GM19452 (cell line): ENCODE data around the gene TANGO6.
"Not testable (repeated sequence)": the region's sequence is repeated elsewhere in the genome, so short reads cannot be mapped to it uniquely, and the experiment has no call there.

Experiments
- ATAC-seq: cut with Tn5 transposase; IDR thresholded peaks from one replicate; pipeline ENCODE4 v1.9.1; 2021; ENCODE audit not compliant: unreplicated experiment

Gene TANGO6

DNA sequence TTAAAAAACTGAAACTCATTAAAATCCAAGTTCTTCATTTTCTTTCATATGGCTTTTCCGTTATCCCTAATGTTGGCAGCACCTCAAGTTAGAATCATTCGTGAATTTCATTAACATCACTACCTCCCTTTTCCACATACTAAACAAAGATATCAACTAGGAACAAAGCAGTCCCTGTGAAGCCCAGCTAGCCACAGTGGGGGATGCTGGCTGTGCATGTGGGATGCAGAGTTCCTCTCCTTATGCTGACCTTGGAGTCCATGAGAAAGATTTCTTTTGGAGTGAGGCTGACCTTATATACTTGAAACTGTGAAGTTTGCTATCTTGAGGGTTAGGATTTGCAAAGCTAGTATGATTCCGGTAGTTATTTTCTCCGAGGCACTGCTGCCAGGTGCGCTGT, 117.6 kb downstream of the TANGO6 start:
- no peak for ATAC-seq

DNA sequence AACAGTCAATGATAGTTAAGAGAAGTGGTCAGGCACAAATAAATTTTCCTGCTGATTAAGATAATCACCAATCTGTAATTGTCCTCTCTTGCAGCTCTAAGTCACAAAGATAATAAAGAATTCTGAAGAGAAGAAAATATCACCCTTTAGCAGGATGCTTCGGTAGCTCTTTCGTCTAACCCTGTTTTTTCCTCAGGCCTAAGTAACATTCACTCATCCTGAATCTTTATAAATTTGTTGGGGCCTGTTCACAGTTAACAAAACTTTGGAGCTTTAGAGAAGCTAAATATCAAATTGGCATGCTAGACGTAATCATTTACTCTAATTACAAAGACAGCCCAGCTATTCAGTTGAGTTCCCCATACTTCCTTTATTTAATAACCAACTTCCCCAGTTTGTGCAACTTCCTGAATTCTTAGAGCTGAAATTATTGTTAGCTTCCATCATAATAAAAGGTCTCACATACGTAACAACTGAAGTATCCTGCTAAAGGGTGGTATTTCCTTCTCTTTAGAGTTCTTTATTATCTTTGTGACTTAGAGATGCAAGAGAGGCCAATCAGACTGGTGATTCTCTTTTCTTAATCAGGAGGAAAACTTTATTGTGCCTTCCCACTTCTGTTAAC, 118.6 kb downstream of the TANGO6 start:
- no peak for ATAC-seq

DNA sequence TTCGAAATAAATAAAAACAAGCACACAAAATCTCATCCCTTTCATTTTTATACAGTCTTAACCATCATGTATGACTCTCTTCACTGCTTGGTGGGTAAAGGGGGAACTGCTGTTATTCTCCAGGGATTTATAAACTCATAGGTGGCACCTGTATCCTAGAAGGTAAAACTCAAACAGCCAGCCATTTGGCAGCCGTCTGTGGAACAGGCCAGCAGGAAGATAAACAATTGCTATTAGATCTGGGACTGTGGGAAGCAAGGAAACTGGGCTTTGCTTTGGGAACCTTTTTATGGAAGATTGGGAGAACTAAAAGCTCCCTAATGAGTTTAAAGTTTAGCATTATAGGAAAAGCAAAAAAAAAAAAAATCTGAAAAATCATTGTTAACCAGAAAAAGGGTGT, 126.0 kb downstream of the TANGO6 start:
- ATAC-seq: no peak

DNA sequence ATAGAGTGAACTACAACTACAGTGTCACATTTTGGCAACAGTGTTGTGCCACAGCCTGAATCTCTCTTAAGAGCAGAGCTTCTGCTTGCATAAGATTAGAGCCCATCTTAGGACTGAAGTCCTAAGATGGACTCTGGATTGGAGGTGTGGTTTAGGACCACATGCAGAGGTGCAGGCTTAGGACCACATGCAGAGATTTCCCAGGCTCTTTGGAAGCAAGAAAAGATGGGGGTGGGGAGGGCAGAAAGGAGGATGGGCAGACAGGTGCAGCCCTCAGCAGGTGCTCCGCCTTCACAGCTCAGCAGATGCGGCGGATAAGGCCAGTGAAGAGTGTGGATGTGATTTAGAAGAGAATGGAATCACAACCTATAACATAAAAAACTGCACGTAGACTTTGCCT, 128.7 kb downstream of the TANGO6 start:
- ATAC-seq: no peak

DNA sequence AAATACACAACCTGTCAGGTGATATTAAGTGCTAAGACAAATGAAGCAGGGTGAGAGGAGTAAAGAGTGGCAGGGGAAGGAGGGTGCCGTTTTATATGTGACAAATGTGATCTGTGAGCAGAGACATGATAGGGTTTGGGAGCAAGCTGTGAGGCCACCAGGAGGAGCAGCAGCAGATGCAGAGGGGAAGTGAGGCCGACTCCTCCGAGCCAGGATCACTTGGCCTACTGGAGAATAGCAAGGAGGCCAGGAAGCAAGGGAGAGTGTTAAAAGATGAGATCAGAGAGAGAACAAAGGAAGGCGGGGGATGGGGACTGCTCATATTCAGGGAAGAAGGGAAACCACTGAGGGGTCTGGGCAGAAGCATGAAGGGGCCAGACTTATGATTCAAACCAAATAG, 129.4 kb downstream of the TANGO6 start:
- ATAC-seq: no peak

DNA sequence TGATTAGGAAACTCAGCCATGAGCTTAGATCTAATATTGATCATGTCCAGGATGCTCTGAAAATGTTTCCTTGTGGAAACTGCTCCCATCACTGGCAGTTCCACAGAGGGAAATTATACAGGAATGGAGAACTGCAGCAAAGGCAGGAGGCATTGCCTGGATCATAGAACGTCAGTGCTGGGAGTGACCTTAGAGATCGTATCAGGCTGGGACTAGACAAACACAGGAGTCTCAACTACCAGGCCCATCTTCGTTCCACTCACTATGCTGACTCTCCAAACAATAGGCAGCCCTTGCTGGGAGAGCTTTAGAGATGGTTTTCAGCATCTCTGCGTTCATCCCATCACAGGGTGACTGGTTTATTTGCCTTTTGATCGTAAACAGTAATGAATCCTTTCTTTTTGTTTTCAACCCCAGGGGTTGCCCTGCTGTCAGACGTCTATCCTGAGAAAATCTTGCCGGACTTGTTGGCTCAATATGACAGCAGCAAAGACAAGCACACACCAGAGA, 130.3 kb downstream of the TANGO6 start:
- no peak for ATAC-seq

DNA sequence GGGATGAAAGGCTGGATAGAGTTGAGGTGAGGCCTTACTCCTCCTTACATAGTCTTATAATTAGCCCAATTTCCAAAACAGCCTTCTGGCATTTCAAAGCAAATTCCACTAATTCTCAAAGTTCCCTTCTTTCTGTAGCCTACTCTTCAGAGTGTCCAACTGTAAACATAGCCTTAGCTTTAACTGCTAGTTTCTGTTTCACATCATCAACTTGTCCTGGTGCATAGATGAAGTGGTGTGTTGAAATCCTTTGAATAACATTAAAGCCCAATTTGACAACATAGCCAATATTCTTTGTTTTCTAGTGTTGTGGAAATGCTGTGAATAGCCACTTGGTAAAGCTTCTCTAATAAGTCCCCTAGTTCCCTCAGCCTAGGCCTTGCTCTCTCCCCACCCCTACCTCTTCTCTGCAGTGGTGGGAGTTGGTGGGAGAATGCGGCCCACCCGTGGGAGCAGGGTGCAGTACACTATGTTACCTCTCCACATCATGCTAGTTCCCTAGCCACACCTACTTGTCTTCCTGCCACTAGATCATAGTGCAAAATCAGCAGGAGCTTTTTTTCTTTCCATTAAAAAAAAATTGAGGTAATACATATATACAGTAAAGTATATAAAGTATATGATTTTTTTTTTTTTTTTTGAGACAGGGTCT, 135.1 kb downstream of the TANGO6 start:
- ATAC-seq: no peak

DNA sequence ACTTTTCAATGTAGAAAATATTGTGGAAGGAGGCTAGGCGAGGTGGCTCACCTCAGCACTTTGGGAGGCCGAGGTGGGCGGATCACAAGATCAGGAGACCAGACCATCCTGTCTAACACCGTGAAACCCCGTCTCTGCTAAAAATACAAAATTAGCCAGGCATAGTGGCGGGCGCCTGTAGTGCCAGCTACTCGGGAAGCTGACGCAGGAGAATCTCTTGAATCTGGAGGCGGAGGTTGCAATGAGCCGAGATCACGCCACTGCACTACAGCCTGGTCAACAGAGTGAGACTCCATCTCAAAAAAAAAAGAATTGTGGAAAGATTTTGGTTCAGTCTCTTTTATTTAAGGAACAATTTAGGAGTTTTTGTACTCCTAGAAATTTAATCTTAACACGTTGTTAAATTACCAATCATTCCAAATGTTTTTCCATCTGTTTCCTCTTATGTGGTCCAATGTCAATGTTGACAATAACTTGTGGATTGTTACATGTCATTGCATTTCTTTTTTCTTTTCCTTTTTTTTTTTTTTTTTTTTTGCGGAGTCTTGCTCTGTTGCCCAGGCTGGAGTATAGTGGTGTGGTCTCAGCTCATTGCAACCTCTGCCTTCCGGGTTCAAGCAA, 137.5 kb downstream of the TANGO6 start:
- ATAC-seq: no peak

DNA sequence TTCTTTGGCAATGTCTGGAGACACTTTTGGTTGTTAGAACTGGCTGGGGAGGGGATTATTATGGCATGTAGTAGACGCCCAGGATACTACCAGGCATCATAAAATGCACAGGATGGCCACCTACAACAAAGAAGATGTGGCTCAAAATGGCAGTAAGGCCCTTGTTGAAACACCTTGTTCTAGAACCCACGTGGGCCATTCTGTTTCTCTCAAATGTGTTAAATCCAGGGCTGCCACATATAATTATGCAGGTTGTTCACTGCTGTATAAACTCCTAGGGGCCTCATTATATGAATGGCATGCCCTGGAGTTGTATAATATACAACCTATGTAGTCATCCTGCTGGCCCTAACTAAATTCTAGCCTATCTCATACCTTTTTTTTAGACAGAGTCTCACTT, 138.6 kb downstream of the TANGO6 start:
- no peak for ATAC-seq

DNA sequence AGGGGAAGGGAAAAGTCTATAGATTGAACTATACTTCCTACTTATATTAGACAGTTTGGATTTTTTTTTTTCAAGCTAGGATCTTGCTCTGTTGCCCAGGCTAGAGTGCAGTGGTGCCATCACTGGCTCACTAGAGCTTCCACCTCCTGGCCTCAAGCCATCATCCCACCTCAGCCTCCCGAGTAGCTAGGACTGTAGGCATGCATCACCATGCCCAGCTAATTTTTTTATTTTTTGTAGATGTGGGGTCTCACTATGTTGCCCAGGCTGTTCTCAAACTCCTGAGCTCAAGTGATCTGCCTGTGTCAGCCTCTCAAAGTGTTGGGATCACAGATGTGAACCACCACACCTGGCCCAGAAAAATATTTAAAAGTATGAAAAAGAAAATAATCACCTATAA, 141.1 kb downstream of the TANGO6 start:
- ATAC-seq: no peak

DNA sequence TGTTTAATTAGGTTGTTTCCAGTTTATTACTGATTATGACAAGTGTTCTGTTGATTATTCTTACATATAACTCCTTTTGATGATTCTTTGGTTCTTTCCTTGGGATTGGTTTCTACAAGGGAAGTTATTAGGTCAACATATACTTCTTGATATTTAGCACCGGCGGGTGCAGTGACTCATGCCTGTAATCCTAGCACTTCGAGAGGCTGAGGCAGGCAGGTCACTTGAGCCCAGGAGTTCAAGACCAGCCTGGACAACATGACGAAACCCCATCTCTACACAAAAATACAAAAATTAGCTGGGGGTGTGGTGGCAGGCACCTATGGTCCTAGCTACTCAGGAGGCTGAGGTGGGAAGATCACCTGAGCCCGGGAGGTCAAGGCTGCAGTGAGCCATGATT, 141.9 kb downstream of the TANGO6 start:
- ATAC-seq: no peak

DNA sequence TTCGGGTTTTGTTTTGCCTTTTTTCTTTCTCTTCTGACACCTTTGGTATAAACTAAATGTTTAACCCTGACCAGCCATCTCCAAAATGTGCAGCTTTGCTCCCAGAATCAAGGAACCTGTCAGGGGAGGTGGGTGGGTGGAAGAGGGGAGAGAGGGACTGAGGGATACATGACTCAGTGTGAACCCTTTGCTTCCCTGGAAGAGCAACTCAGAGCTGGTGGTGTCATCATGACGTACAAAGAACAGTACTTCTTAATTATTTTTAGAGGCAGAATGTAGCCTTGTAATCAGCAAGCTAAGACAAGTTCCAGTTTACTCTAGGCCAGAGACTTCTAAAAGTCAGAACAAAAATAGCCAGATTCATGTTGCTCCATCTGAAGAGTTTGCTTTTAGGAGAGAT, 142.5 kb downstream of the TANGO6 start:
- ATAC-seq: no peak

DNA sequence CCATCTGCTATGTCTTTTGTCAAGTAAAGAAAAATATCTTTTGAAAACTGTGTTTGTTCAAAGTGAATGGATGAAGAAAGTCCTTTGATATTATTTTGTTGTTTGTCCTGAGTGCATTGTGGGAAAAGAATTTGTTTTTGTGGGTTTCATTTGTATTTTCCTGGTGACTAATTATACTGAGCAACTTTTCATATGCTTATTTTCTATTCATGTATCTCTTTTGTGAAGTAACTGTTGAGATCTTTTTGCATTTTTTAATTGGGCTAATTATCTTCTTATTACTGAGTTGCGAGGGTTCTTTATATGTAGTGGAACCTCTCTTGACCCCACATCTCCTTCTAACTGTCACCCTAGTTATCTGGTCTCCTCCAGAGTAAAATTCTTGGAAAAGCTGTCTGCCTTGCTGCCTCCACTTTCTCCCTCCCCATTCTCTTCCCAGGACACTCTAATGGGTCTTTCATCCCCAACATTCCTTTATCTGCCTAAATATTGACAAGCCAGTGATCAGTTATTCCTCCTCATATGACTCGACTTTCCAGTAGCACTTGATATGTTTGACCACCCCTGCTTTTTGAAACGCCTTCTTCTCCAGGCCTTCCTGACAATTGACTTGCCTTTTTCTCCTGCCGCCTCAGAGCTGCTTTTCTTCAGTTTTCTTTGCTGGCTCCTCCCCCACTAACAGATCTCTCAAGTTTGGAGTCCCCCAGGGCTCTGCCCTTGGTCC, 144.6 kb downstream of the TANGO6 start:
- no peak for ATAC-seq

DNA sequence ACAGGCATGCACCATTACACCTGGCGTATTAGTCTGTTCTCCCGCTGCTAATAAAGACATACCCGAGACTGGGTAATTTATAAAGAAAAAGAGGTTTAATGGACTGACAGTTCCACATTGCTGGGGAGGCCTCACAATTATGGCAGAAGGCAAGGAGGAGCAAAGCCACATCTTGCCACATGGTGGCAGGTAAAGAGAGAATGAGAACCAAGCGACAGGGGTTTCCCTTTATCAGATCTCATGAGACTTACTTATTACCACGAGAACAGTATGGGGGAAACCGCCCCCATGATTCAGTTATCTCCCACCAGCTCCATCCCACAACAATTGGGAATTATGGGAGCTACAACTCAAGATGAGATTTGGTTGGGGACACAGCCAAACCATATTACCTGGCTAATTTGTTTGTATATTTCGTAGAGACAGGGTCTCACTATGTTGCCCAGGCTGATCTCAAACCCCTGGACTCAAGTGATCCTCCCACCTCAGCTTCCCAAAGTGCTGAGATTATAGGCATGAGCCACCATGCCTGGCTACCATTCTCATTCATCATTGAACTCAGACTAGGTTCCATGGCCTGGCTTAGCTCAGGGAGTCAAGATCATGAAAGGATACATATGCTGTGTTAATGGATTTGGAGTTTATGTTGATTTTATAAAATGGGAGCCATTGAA, 147.0 kb downstream of the TANGO6 start:
- ATAC-seq: not testable (repeated sequence)

DNA sequence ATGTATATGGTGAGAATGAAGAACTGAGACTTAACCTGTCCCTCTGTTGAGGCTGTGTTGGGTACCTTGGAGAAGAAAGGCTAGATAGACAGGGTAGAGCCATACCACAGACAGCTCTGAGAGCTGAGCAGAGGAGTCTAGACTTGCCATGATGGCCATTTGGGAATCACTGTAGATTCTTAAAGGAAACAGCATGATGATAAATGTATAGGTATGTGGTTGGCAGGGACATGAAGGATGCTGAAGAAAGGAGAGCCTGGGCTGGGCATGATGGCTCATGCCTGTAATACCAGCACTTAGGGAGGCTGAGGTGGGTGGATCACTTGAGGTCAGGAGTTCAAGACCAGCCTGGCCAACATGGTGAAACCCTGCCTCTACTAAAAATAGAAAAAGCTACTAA, 147.7 kb downstream of the TANGO6 start:
- no peak for ATAC-seq

DNA sequence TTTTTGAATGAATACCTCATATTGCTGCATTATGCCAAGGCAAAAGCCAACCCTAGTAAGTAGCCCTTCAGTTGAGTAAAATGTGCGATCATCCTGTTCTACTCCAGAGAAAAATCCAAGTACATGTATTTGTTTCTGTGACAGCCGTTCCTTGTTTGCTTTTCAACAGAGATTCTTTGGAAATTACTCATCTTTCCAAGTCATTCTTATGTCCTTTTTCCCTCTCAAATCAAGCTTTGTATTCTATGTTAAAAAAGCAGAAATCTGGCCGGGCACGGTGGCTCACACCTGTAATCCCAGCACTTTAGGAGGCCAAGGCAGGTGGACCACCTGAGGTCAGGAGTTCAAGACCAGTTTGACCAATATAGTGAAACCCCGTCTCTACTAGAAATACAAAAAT, 149.2 kb downstream of the TANGO6 start:
- no peak for ATAC-seq

DNA sequence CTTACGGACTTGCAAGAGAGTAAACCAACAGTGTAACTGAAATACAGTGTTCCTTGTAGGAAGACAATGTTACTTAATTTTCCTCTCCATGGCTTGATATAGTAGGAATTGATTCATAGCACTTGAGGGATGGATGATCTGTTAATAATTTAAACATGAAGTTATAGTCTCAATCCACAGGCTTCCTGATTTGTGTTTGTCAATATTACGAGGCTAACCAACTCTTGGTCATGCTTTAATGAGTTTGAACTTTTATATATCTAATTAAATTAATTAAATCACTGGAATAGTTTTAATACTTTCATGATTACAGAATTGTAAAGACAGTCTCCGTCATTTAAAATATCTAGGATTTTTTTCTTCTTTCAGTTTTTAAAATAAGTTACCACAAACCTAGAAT, 150.1 kb downstream of the TANGO6 start:
- ATAC-seq: no peak

DNA sequence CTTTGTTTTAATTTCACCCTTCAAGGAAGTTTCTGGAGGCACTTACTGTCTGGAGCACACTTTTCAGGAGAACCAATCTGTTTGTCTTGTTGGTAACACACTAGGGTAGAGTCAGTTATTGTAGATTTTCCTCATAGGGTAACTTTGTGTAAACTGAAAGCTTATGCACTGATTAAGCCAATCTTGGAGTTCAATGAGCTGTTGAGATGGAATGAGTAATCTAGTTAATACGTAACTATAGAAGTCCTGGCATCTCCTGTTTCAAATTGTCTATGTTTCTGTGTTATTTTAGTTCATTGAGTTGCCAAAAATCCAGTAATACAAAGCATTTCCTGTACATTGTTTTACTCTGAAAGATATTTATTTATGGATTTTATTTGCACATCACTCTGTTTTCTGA, 150.6 kb downstream of the TANGO6 start:
- ATAC-seq: no peak

DNA sequence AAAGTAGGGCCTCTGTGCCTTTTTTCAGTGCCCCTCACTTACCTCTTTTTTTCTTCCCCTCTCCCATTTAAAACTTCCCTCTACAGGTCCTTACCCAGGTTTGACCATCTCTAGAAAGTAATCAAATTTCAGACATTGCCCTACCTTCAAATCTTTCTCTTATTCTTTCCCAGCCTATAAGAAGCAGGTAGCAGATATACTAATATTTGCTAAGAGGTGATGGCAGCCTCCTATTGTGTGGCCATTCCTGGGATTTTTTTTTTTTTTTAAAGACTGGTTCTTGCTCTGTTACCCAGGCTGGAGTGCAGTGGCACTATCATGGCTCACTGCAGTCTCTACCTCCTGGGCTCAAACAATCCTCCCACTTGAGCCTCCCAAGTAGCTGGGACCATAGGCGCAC, 151.0 kb downstream of the TANGO6 start:
- ATAC-seq: no peak

DNA sequence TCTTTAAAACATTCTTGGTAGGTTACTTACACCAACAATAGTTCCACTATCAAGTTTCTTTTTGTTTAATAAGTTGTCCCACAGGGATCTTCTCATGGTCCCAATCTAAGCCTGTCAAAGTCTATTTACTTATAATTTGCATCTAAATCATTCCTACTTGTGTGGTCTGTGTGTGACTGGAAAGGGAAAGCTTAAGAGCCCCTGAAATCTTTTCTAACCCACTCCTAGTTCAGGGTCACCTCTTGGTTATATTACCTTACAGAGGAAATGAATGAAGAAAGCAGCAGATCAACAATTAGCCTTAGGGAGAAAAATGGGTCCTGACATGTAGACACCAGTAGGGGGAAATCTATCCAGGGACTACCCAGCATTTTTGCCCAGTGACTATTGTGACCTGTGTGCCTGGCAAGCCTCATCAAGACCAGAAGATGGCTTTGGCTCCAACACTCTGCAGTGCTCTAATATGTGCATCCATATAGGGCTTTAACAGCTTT, 151.7 kb downstream of the TANGO6 start:
- no peak for ATAC-seq

DNA sequence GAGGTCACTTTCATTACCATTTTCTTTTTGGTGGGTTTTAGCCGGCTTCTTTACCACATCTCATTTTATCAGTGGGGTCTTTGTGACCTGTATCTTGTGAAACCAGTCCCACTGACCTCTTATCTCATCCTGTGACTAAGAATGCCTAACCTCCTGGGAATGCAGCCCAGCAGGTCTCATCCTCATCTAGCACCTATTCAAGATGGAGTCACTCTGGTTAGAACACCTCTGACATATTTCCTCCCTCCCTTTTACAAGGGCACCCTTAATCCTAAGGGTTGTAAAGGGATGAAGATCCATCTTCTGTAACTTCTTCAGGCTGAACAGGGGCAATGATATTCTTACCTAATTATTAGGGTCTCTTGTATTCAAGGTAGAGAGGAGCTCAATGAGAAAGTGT, 154.2 kb downstream of the TANGO6 start:
- ATAC-seq: no peak
